DLD1 (cell line): ENCODE results near the gene RAB17.

ENCODE experiments used
- in situ Hi-C: cut with HindIII; loops from 2 replicates; pipeline ENCODE4 v1.10.0; 2017; ENCODE audit warnings: low sequenced_read_pairs

RAB17 gene

GRCh38 chr2:237581326-237581725 is 9.2 kb downstream of the RAB17 start:
- in situ Hi-C loops: no loop called here

- in situ Hi-C loops: no loop called here
Measured at GRCh38 chr2:237577956-237578870, 12.3 kb downstream of the RAB17 start.

- in situ Hi-C loops: no loop called here
Measured at GRCh38 chr2:237577458-237577857, 13.1 kb downstream of the RAB17 start.

GRCh38 chr2:237576974-237577373 is 13.6 kb downstream of the RAB17 start:
- in situ Hi-C loops: no loop called here

GRCh38 chr2:237575869-237576862 is 14.4 kb downstream of the RAB17 start:
- in situ Hi-C loops: no loop called here

- in situ Hi-C loops: no loop called here
Measured at GRCh38 chr2:237574894-237575868, 15.4 kb downstream of the RAB17 start.

- in situ Hi-C loops: no loop called here
Measured at GRCh38 chr2:237574467-237574866, 16.1 kb downstream of the RAB17 start.

- in situ Hi-C loops: no loop called here
Measured at GRCh38 chr2:237573721-237574415, 16.7 kb downstream of the RAB17 start.

- in situ Hi-C loops: no loop called here
Measured at GRCh38 chr2:237572742-237573101, 17.8 kb downstream of the RAB17 start.

- in situ Hi-C loops: no loop called here
Measured at GRCh38 chr2:237572021-237572741, 18.4 kb downstream of the RAB17 start.

GRCh38 chr2:237571551-237571950 is 19.0 kb downstream of the RAB17 start:
- in situ Hi-C loops: no loop called here

GRCh38 chr2:237570776-237571335 is 19.7 kb downstream of the RAB17 start:
- in situ Hi-C loops: no loop called here

GRCh38 chr2:237569896-237570295 is 20.6 kb downstream of the RAB17 start:
- in situ Hi-C loops: no loop called here

GRCh38 chr2:237569041-237569440 is 21.5 kb downstream of the RAB17 start:
- in situ Hi-C loops: no loop called here

GRCh38 chr2:237568121-237568660 is 22.3 kb downstream of the RAB17 start:
- in situ Hi-C loops: no loop called here

- in situ Hi-C loops: no loop called here
Measured at GRCh38 chr2:237567276-237568029, 23.1 kb downstream of the RAB17 start.

GRCh38 chr2:237566401-237567235 is 23.9 kb downstream of the RAB17 start, which contains the start of gene PRLH:
Gene PRLH, plus strand, starts transcription at chr2:237566574. Its CDS starts 0 bp downstream, at chr2:237566574.
- in situ Hi-C loops: no loop called here
